Kidney (tissue), 14 donors: Measurements from ENCODE around the gene BRD3OS. TPM values are rescaled to one million over a fixed set of nuclear protein-coding genes. Genes with fewer than 3 reads are reported as not detected.

Experiments
- DNase-seq, 5 donors: peaks; one replicate each; pipeline ENCODE4 v3.0.0-alpha.2; 2013 to 2020
- FAIRE-seq: peaks from 2 replicates; lab custom pipeline; 2012; peaks lifted over from hg19 to GRCh38; lab: Jason Lieb, UNC
- H3K27ac ChIP-seq, 2 donors: one replicate each; pipeline ENCODE4 v1.7.0; 2013; ENCODE audit warnings: low read depth in 2 of 2, low read length in 2 of 2, inconsistent platforms in 1 of 2
- H3K27me3 ChIP-seq: one replicate; pipeline ENCODE4 v1.7.1; 2013; ENCODE audit warnings: low read length, inconsistent platforms; ENCODE audit not compliant: control insufficient read depth, insufficient read depth
- H3K36me3 ChIP-seq, 3 donors: one replicate each; pipeline versions ENCODE4 v1.7.0 to v1.7.1; 2013; ENCODE audit warnings: low read length in 3 of 3, control low read depth in 1 of 3, inconsistent platforms in 1 of 3; ENCODE audit not compliant: insufficient read depth in 3 of 3, control insufficient read depth in 2 of 3
- H3K4me1 ChIP-seq, 3 donors: one replicate each; pipeline versions ENCODE4 v1.7.0 to v1.7.1; 2013; ENCODE audit warnings: low read length in 3 of 3, inconsistent platforms in 1 of 3, low read depth in 1 of 3; ENCODE audit not compliant: control insufficient read depth in 2 of 3, insufficient read depth in 2 of 3
- H3K4me3 ChIP-seq, 3 donors: one replicate each; pipeline versions ENCODE4 v1.7.0 to v1.8.1; 2013; ENCODE audit warnings: low read length in 3 of 3, control low read depth in 1 of 3, inconsistent platforms in 1 of 3
- H3K9ac ChIP-seq, 3 donors: one replicate each; pipeline versions ENCODE4 v1.7.0 to v1.7.1; 2013; ENCODE audit warnings: low read length in 3 of 3, control low read depth in 1 of 3, inconsistent platforms in 1 of 3
- H3K9me3 ChIP-seq, 3 donors: one replicate each; pipeline versions ENCODE4 v1.7.0 to v1.7.1; 2013; ENCODE audit warnings: low read length in 3 of 3, control low read depth in 1 of 3, inconsistent platforms in 1 of 3; ENCODE audit not compliant: control insufficient read depth in 2 of 3, insufficient read depth in 1 of 3
- CTCF ChIP-seq: IDR thresholded peaks from 3 replicates; pipeline ENCODE4 v1.5.1; 2012; ENCODE audit warnings: mild to moderate bottlenecking, moderate library complexity, borderline replicate concordance; ENCODE audit not compliant: insufficient read depth; ENCODE audit errors: extremely low read depth
- intact Hi-C: fragments of 100-400 bp; cut with DNase I; formaldehyde crosslinking; loops from one replicate; pipeline ENCODE4 v1.11.1; 2022
- polyA plus RNA-seq: library from polyadenylated mRNA; stranded (reverse); fragments of 350-450 nt; fragmentation: Illumina TruSeq; extraction: RNeasy Lipid Tissue Mini Kit (QIAGEN cat#74804); gene quantifications from one replicate; pipeline ENCODE4 v1.2.3, GENCODE V29; 2014; ENCODE audit warnings: low read depth, low replicate concordance; ENCODE audit not compliant: insufficient read depth
- total RNA-seq: library from RNA; stranded (reverse); fragmentation: NEBNext Ultra II Directional; extraction: Animal tissue kit (Norgen Biotek cat#: 25700); gene quantifications from one replicate; pipeline ENCODE4 v1.2.1, GENCODE V29; 2021
- donor health status: control.
- donor health status: control.
- donor health status: control.
- donor health status: control.
- donor health status: control.
- donor health status: DM: yes; HTN: yes; CAD: no.
- donor health status: Normal renal cell carcinoma (clear cell type).

BRD3OS gene
- total and polyA plus RNA-seq, 2 donors from 2014 or later, result 16.5 to 24.4 TPM

- Histone ChIP-seq H3K9ac (peak overlapping the region in 1 of 3 donors; percentile 34), H3K4me1 (peaks cover 0 to 47% (median 35%) of the 10 kb centered on the region in 3 donors), H3K4me3 (peak overlapping the region in 1 of 3 donors; percentile 25), H3K9me3 (no peaks in the 10 kb centered on the region), H3K27me3 (no peaks in the 10 kb centered on the region), H3K36me3 (no peaks in the 10 kb centered on the region), H3K27ac (peak overlapping the region; percentile 68 to 87)
- intact Hi-C loops, result no loop called here
- FAIRE-seq, result no peak
- TF ChIP-seq CTCF, result no peak
- peak in 2 of 5 donors; percentile 55 to 73 for DNase-seq
Observed at GRCh38 chr9:133978899-133979272, 46.4 kb upstream of the BRD3OS start.

GRCh38 chr9:133979273-133979920 lies 45.9 kb upstream of the BRD3OS start:
- DNase-seq (peak; percentile 62 to 89 (median 74)), FAIRE-seq (no peak)
- Histone ChIP-seq H3K36me3 (no peaks in the 10 kb centered on the region), H3K27ac (peak overlapping the region; percentile 68 to 87), H3K9ac (peak overlapping the region in 1 of 3 donors; percentile 51), H3K4me1 (peaks cover 0 to 42% (median 32%) of the 10 kb centered on the region in 3 donors), H3K9me3 (no peaks in the 10 kb centered on the region), H3K4me3 (peak overlapping the region in 1 of 3 donors; percentile 25), H3K27me3 (no peaks in the 10 kb centered on the region)
- intact Hi-C loops, result no loop called here
- no peak for TF ChIP-seq CTCF

GRCh38 chr9:133979921-133980863 lies 45.1 kb upstream of the BRD3OS start:
- H3K4me3 ChIP-seq, result peak overlapping the region in 1 of 3 donors; percentile 25
- H3K27me3 ChIP-seq, result no peaks in the 10 kb centered on the region
- H3K27ac ChIP-seq, result peak overlapping the region; percentile 68 to 87
- H3K9me3 ChIP-seq, result no peaks in the 10 kb centered on the region
- no peak for TF ChIP-seq CTCF
- peaks cover 0 to 38% (median 24%) of the 10 kb centered on the region in 3 donors for H3K4me1 ChIP-seq
- DNase-seq, result peak in 2 of 5 donors; percentile 55 to 82
- FAIRE-seq, result no peak
- H3K9ac ChIP-seq, result peak overlapping the region in 1 of 3 donors; percentile 51
- no peaks in the 10 kb centered on the region for H3K36me3 ChIP-seq
- intact Hi-C loops, result no loop called here
